ENCODE measurements around the gene PLCG1. TPM values are rescaled to one million over a fixed set of nuclear protein-coding genes. Genes with fewer than 3 reads are reported as not detected.

Gene PLCG1
- polyA plus RNA-seq (2013, experiment 1 of 2), result 62.4 TPM
- 60.0 TPM for polyA plus RNA-seq (2013, experiment 2 of 2)

- H3K27me3 ChIP-seq (ENCODE audit: insufficient read depth, low read length, poor library complexity), result no peaks in the 10 kb centered on the region
- H4K5ac ChIP-seq (ENCODE audit: low read length), result no peak within 1 kb of the TSS
- H2BK5ac ChIP-seq (ENCODE audit: low read length), result peak within 1 kb of the TSS; percentile 92
- peak within 1 kb of the TSS; percentile 56 for H2AK5ac ChIP-seq (ENCODE audit: low read length)
- peak within 1 kb of the TSS; percentile 100 for H3K9ac ChIP-seq (ENCODE audit: low read length)
- H2BK120ac ChIP-seq (ENCODE audit: low read depth, low read length), result peak within 1 kb of the TSS; percentile 10
- peaks cover 31% of the 10 kb centered on the region for H3K4me1 ChIP-seq (ENCODE audit: control insufficient read depth, low read depth, low read length)
- H3K79me1 ChIP-seq (ENCODE audit: low read length), result peaks cover 16% of the 10 kb centered on the region
- H3K18ac ChIP-seq (ENCODE audit: low read length), result peak within 1 kb of the TSS; percentile 97
- peak within 1 kb of the TSS; percentile 99 for H3K56ac ChIP-seq (ENCODE audit: low read length)
- peak within 1 kb of the TSS; percentile 99 for H3K23ac ChIP-seq (ENCODE audit: low read length)
- H3K27ac ChIP-seq (ENCODE audit: low read depth, low read length), result peak within 1 kb of the TSS; percentile 98
- H3K36me3 ChIP-seq (ENCODE audit: control insufficient read depth, insufficient read depth, low read length), result no peaks in the 10 kb centered on the region
- WGBS (ENCODE audit: extremely low coverage, insufficient coverage, low lambda C conversion rate), result no CpG with 5 or more reads among the region's 121 CpGs
- H4K8ac ChIP-seq (ENCODE audit: low read depth, low read length), result no peak within 1 kb of the TSS
- H2BK15ac ChIP-seq (replicated peaks; ENCODE audit: low read depth), result no peak within 1 kb of the TSS
- H3K4me3 ChIP-seq (ENCODE audit: low read length), result peak within 1 kb of the TSS; percentile 91
- H3K4me2 ChIP-seq (ENCODE audit: low read length), result peak within 1 kb of the TSS; percentile 85
- peaks cover 41% of the 10 kb centered on the region for H3K79me2 ChIP-seq (ENCODE audit: control insufficient read depth, insufficient read depth, low read length)
- peak; percentile 91 for DNase-seq
- peak within 1 kb of the TSS; percentile 91 for H3K4ac ChIP-seq (ENCODE audit: low read depth, low read length)
Observed at GRCh38 chr20:41136680-41137613, at the start of gene PLCG1. PLCG1 (plus strand) TSS chr20:41137543; CDS start chr20:41137642, 99 bp downstream.

GRCh38 chr20:41087777-41088176 lies 49.6 kb upstream of the PLCG1 start:
- no CpG with 5 or more reads among the region's 3 CpGs for WGBS (ENCODE audit: extremely low coverage, insufficient coverage, low lambda C conversion rate)
- H2AK5ac ChIP-seq (ENCODE audit: low read length), result no peak overlapping the region
- peaks cover 1% of the 10 kb centered on the region for H3K79me1 ChIP-seq (ENCODE audit: low read length)
- no peak overlapping the region for H3K23ac ChIP-seq (ENCODE audit: low read length)
- H3K36me3 ChIP-seq (ENCODE audit: control insufficient read depth, insufficient read depth, low read length), result peaks cover 3% of the 10 kb centered on the region
- H4K8ac ChIP-seq (ENCODE audit: low read depth, low read length), result no peak overlapping the region
- H3K79me2 ChIP-seq (ENCODE audit: control insufficient read depth, insufficient read depth, low read length), result no peaks in the 10 kb centered on the region
- no peak overlapping the region for H3K4me2 ChIP-seq (ENCODE audit: low read length)
- no peaks in the 10 kb centered on the region for H3K27me3 ChIP-seq (ENCODE audit: insufficient read depth, low read length, poor library complexity)
- H4K5ac ChIP-seq (ENCODE audit: low read length), result no peak overlapping the region
- no peaks in the 10 kb centered on the region for H3K4me1 ChIP-seq (ENCODE audit: control insufficient read depth, low read depth, low read length)
- H3K9ac ChIP-seq (ENCODE audit: low read length), result no peak overlapping the region
- H2BK120ac ChIP-seq (ENCODE audit: low read depth, low read length), result no peak overlapping the region
- no peak overlapping the region for H3K4me3 ChIP-seq (ENCODE audit: low read length)
- H3K4ac ChIP-seq (ENCODE audit: low read depth, low read length), result no peak overlapping the region
- no peak overlapping the region for H3K27ac ChIP-seq (ENCODE audit: low read depth, low read length)
- no peak for DNase-seq
- no peak overlapping the region for H2BK5ac ChIP-seq (ENCODE audit: low read length)
- no peak overlapping the region for H3K18ac ChIP-seq (ENCODE audit: low read length)
- no peak overlapping the region for H2BK15ac ChIP-seq (replicated peaks; ENCODE audit: low read depth)
- no peak overlapping the region for H3K56ac ChIP-seq (ENCODE audit: low read length)

DNA sequence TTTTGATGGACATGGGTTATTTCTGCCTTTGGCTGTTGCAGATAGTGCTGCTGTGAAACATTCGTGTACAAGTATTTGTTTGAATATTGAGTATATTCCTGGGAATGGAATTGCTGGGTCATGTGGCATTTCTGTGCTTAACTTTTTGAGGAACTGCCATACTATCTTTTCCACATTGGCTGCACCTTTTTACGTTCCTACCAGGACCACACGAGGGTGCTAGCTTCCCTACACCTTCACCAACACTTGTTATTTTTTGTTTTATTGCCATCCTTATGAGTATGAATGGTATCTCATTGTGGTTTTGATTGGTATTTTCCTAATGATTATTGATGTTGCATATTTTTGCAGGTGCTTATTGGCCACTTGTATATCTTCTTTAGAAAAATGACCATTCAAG lies 47.8 kb upstream of the PLCG1 start:
- no peak overlapping the region for H2BK15ac ChIP-seq (replicated peaks; ENCODE audit: low read depth)
- H3K18ac ChIP-seq (ENCODE audit: low read length), result no peak overlapping the region
- DNase-seq, result peak; percentile 15
- no peaks in the 10 kb centered on the region for H3K79me2 ChIP-seq (ENCODE audit: control insufficient read depth, insufficient read depth, low read length)
- no peak overlapping the region for H2BK120ac ChIP-seq (ENCODE audit: low read depth, low read length)
- no peak overlapping the region for H4K8ac ChIP-seq (ENCODE audit: low read depth, low read length)
- no peaks in the 10 kb centered on the region for H3K27me3 ChIP-seq (ENCODE audit: insufficient read depth, low read length, poor library complexity)
- no peak overlapping the region for H3K4me3 ChIP-seq (ENCODE audit: low read length)
- H2BK5ac ChIP-seq (ENCODE audit: low read length), result no peak overlapping the region
- H3K23ac ChIP-seq (ENCODE audit: low read length), result no peak overlapping the region
- no CpG with 5 or more reads among the region's 3 CpGs for WGBS (ENCODE audit: extremely low coverage, insufficient coverage, low lambda C conversion rate)
- no peak overlapping the region for H3K56ac ChIP-seq (ENCODE audit: low read length)
- H3K4ac ChIP-seq (ENCODE audit: low read depth, low read length), result no peak overlapping the region
- H3K4me2 ChIP-seq (ENCODE audit: low read length), result no peak overlapping the region
- H3K27ac ChIP-seq (ENCODE audit: low read depth, low read length), result no peak overlapping the region
- H2AK5ac ChIP-seq (ENCODE audit: low read length), result no peak overlapping the region
- H3K4me1 ChIP-seq (ENCODE audit: control insufficient read depth, low read depth, low read length), result no peaks in the 10 kb centered on the region
- H3K79me1 ChIP-seq (ENCODE audit: low read length), result peaks cover 1% of the 10 kb centered on the region
- H3K36me3 ChIP-seq (ENCODE audit: control insufficient read depth, insufficient read depth, low read length), result peaks cover 7% of the 10 kb centered on the region
- H4K5ac ChIP-seq (ENCODE audit: low read length), result no peak overlapping the region
- H3K9ac ChIP-seq (ENCODE audit: low read length), result no peak overlapping the region

- Histone ChIP-seq H3K9ac (ENCODE audit: low read length) (no peak overlapping the region), H3K27me3 (ENCODE audit: insufficient read depth, low read length, poor library complexity) (no peaks in the 10 kb centered on the region), H2BK120ac (ENCODE audit: low read depth, low read length) (no peak overlapping the region), H4K5ac (ENCODE audit: low read length) (no peak overlapping the region), H3K79me2 (ENCODE audit: control insufficient read depth, insufficient read depth, low read length) (no peaks in the 10 kb centered on the region), H2AK5ac (ENCODE audit: low read length) (no peak overlapping the region), H2BK5ac (ENCODE audit: low read length) (no peak overlapping the region), H3K27ac (ENCODE audit: low read depth, low read length) (no peak overlapping the region), H3K79me1 (ENCODE audit: low read length) (no peaks in the 10 kb centered on the region), H3K4ac (ENCODE audit: low read depth, low read length) (no peak overlapping the region), H3K56ac (ENCODE audit: low read length) (no peak overlapping the region), H3K18ac (ENCODE audit: low read length) (no peak overlapping the region), H2BK15ac (replicated peaks; ENCODE audit: low read depth) (no peak overlapping the region), H3K4me3 (ENCODE audit: low read length) (no peak overlapping the region), H3K4me2 (ENCODE audit: low read length) (no peak overlapping the region), H3K4me1 (ENCODE audit: control insufficient read depth, low read depth, low read length) (no peaks in the 10 kb centered on the region), H3K36me3 (ENCODE audit: control insufficient read depth, insufficient read depth, low read length) (peaks cover 10% of the 10 kb centered on the region), H3K23ac (ENCODE audit: low read length) (no peak overlapping the region), H4K8ac (ENCODE audit: low read depth, low read length) (no peak overlapping the region)
- DNase-seq, result no peak
- WGBS (ENCODE audit: extremely low coverage, insufficient coverage, low lambda C conversion rate), result no CpG with 5 or more reads among the region's 4 CpGs
Observed at GRCh38 chr20:41091927-41092326, 45.4 kb upstream of the PLCG1 start.

DNA sequence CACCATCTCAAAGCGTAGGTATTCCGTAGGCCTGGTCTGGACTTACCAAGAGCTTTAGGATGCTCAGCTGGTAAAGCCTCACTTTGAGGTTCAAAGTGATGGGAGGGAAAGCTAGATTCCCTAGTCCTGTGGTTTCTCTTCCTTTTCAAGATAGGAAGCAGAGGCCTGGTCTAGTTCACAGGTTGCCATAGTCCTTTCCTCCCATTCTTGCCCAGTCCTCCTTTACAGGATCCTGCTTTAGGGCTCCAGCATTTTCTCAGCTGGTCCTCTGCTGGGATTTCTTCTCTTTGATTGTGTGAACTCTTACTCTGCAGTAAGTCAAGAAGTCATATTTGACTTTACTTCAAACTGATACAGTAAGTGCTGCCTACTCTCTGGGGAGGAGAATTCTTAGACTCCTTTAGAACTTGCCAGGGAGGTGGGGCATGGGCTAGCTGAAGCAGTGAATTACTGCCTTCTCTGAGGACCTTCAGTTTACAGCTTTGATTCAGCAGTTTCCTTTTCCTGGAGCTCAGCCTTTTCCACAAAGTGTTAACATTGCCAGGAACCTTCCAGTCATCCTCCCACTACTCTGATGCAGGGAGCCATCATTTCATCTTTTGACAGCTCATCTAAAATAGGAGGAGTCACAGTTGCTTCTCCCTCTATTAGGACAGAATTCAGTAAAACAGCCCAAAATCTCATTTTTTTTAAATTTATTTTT lies 42.8 kb upstream of the PLCG1 start:
- no peak overlapping the region for H3K4me3 ChIP-seq (ENCODE audit: low read length)
- no peak for DNase-seq
- H3K9ac ChIP-seq (ENCODE audit: low read length), result no peak overlapping the region
- H3K79me1 ChIP-seq (ENCODE audit: low read length), result no peaks in the 10 kb centered on the region
- H2BK120ac ChIP-seq (ENCODE audit: low read depth, low read length), result no peak overlapping the region
- H3K4me1 ChIP-seq (ENCODE audit: control insufficient read depth, low read depth, low read length), result no peaks in the 10 kb centered on the region
- no peaks in the 10 kb centered on the region for H3K27me3 ChIP-seq (ENCODE audit: insufficient read depth, low read length, poor library complexity)
- H3K36me3 ChIP-seq (ENCODE audit: control insufficient read depth, insufficient read depth, low read length), result peaks cover 12% of the 10 kb centered on the region
- no peak overlapping the region for H4K5ac ChIP-seq (ENCODE audit: low read length)
- H2AK5ac ChIP-seq (ENCODE audit: low read length), result no peak overlapping the region
- H3K23ac ChIP-seq (ENCODE audit: low read length), result no peak overlapping the region
- H3K4me2 ChIP-seq (ENCODE audit: low read length), result no peak overlapping the region
- no peak overlapping the region for H3K27ac ChIP-seq (ENCODE audit: low read depth, low read length)
- H3K4ac ChIP-seq (ENCODE audit: low read depth, low read length), result no peak overlapping the region
- H2BK15ac ChIP-seq (replicated peaks; ENCODE audit: low read depth), result no peak overlapping the region
- H2BK5ac ChIP-seq (ENCODE audit: low read length), result no peak overlapping the region
- no peak overlapping the region for H3K56ac ChIP-seq (ENCODE audit: low read length)
- H3K18ac ChIP-seq (ENCODE audit: low read length), result no peak overlapping the region
- no peak overlapping the region for H4K8ac ChIP-seq (ENCODE audit: low read depth, low read length)
- no peaks in the 10 kb centered on the region for H3K79me2 ChIP-seq (ENCODE audit: control insufficient read depth, insufficient read depth, low read length)
- no CpG with 5 or more reads among the region's 2 CpGs for WGBS (ENCODE audit: extremely low coverage, insufficient coverage, low lambda C conversion rate)
